ENCODE measurements around the gene C19orf85.

C19orf85 gene

GRCh38 chr19:55489711-55490477, 25.3 kb upstream of the C19orf85 start:
- no peak for DNase-seq (ENCODE audit: low spot score)

GRCh38 chr19:55488986-55489710, 24.6 kb upstream of the C19orf85 start:
- DNase-seq (ENCODE audit: low spot score): no peak

GRCh38 chr19:55487924-55488687, 23.6 kb upstream of the C19orf85 start, which contains the start of gene SSC5D:
TSS of gene SSC5D (plus strand) at chr19:55488436. CDS start at chr19:55488590, 154 bp downstream.
- DNase-seq (ENCODE audit: low spot score): no peak

GRCh38 chr19:55486971-55487923, 22.7 kb upstream of the C19orf85 start:
- DNase-seq (ENCODE audit: low spot score): no peak

- no peak for DNase-seq (ENCODE audit: low spot score)
These were observed 21.8 kb upstream of the C19orf85 start for GRCh38 chr19:55486043-55486970.

GRCh38 chr19:55485439-55486011, 21.0 kb upstream of the C19orf85 start:
- DNase-seq (ENCODE audit: low spot score): no peak

GRCh38 chr19:55484593-55485438, 20.3 kb upstream of the C19orf85 start, which contains the start of gene NAT14:
TSS of gene NAT14 (plus strand) at chr19:55485188. CDS start at chr19:55485709, 521 bp downstream.
- peak; percentile 45 for DNase-seq (ENCODE audit: low spot score)

- no peak for DNase-seq (ENCODE audit: low spot score)
These were observed 19.4 kb upstream of the C19orf85 start for GRCh38 chr19:55483706-55484592.

- no peak for DNase-seq (ENCODE audit: low spot score)
These were observed 18.6 kb upstream of the C19orf85 start for GRCh38 chr19:55482967-55483705.

- DNase-seq (ENCODE audit: low spot score): no peak
These were observed 17.8 kb upstream of the C19orf85 start for GRCh38 chr19:55482156-55482961.

- no peak for DNase-seq (ENCODE audit: low spot score)
These were observed 17.2 kb upstream of the C19orf85 start for GRCh38 chr19:55481794-55482155.

- no peak for DNase-seq (ENCODE audit: low spot score)
These were observed 16.7 kb upstream of the C19orf85 start for GRCh38 chr19:55481148-55481793.

GRCh38 chr19:55479451-55480230, 15.1 kb upstream of the C19orf85 start:
- no peak for DNase-seq (ENCODE audit: low spot score)

GRCh38 chr19:55479045-55479444, 14.5 kb upstream of the C19orf85 start:
- no peak for DNase-seq (ENCODE audit: low spot score)

- no peak for DNase-seq (ENCODE audit: low spot score)
These were observed 13.8 kb upstream of the C19orf85 start for GRCh38 chr19:55478364-55478763.
